Gastrocnemius medialis (tissue), 4 donors: ENCODE results near the gene C5orf58. TPM values are rescaled to one million over a fixed set of nuclear protein-coding genes. Genes with fewer than 3 reads are reported as not detected.
A peak's percentile ranks its signal among the peaks of the same experiment; 100 is the strongest.

Experiments
- ATAC-seq, 2 donors: fragments of 150-250 bp; one replicate each; pipeline ENCODE4 v1.9.1; 2016
- DNase-seq, 2 donors: peaks; one replicate each; pipeline ENCODE4 v3.0.0-alpha.2; 2019
- H3K27ac ChIP-seq, 4 donors: fragments of 200-600 bp; sonication (generic); 1 replicate in 1 of 4; 2 replicates in 3 of 4; pipeline ENCODE4 v1.5.1; 2016 to 2018; ENCODE audit warnings: mild to moderate bottlenecking in 2 of 4, moderate library complexity in 1 of 4
- H3K27me3 ChIP-seq, 3 donors: fragments of 200-600 bp; sonication (generic) in 2 of 3; 1 replicate in 1 of 3; 2 replicates in 2 of 3; pipeline versions ENCODE4 v1.5.1 to v1.6.0; 2016 to 2019; ENCODE audit warnings: mild to moderate bottlenecking in 1 of 3, moderate library complexity in 1 of 3
- H3K36me3 ChIP-seq, 2 donors: fragments of 200-600 bp; sonication (generic) in 1 of 2; one replicate each; pipeline ENCODE4 v1.5.1; 2017 to 2018
- H3K4me1 ChIP-seq, 2 donors: fragments of 200-600 bp; sonication (generic) in 1 of 2; one replicate each; pipeline ENCODE4 v1.5.1; 2016 to 2017; ENCODE audit warnings: mild to moderate bottlenecking in 2 of 2
- H3K4me3 ChIP-seq, 4 donors: fragments of 200-600 bp; sonication (generic) in 3 of 4; 1 replicate in 1 of 4; 2 replicates in 3 of 4; pipeline ENCODE4 v1.5.1; 2016 to 2019; ENCODE audit warnings: mild to moderate bottlenecking in 2 of 4
- H3K9me3 ChIP-seq, 3 donors: fragments of 200-600 bp; sonication (generic) in 2 of 3; 1 replicate in 1 of 3; 2 replicates in 2 of 3; pipeline ENCODE4 v1.5.1; 2016 to 2019
- POLR2A ChIP-seq, 2 donors: fragments of 450-650 bp; IDR thresholded peaks; one replicate each; pipeline ENCODE4 v1.6.1; 2017; ENCODE audit warnings: antibody characterized with exemption in 2 of 2, mild to moderate bottlenecking in 2 of 2, moderate library complexity in 2 of 2
- in situ Hi-C, 4 donors: fragments of 200-750 bp; cut with MboI; loops; one replicate each; pipeline versions ENCODE4 v1.15.0 to v1.8.0; 2017; ENCODE audit warnings: low sequenced_read_pairs in 4 of 4
- intact Hi-C: fragments of 100-400 bp; cut with DNase I; formaldehyde crosslinking; loops from one replicate; pipeline ENCODE4 v1.15.1; 2023; ENCODE audit warnings: low total_unique reads
- total RNA-seq, 4 donors: library from RNA; depleted of rRNA; stranded (reverse); fragments of >200 nt; gene quantifications; one replicate each; pipeline versions ENCODE4 v1.1.0 to v1.2.3, GENCODE V29; 2016
- TF ChIP-seq, protein P1 (sequence below), 5 experiments: fragments of 450-650 bp in 3 of 5; fragments of 200-600 bp in 2 of 5; sonication (generic) in 2 of 5; IDR thresholded peaks in 4 of 5; conservative IDR thresholded peaks in 1 of 5; 1 replicate in 4 of 5; 2 replicates in 1 of 5; pipeline ENCODE4 v1.5.1; 2016 to 2019; ENCODE audit warnings: antibody characterized with exemption in 5 of 5, mild to moderate bottlenecking in 3 of 5, moderate library complexity in 3 of 5

Gene C5orf58
- total RNA-seq, 4 donors from 2014 or later, result not detected

DNA sequence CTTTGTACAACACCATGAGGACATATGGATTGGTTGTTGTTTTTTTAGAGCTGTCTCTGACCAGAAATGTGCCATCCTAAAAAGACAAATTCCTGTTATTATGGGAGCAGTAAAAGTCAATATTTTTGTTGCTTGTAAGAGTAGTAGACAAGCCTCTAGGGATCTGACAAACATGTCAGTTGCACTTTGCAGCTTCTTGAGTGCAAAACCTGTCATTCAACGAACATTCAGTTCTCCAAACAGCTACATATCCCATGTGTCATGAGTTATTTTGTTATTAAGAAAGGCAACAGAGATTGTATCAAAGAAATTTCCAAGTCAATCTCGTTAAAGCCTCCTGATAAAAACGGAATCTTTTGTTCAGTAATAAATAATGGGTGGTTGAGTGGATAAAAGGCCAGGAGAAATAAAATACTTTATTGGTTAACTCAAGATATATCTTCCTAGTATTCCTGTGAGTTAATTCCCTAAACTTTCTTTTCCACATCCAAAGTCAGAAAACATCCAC lies 18.1 kb downstream of the C5orf58 start:
- Histone ChIP-seq H3K27me3 (no peaks in the 10 kb centered on the region), H3K4me1 (peaks cover 0 to 4% of the 10 kb centered on the region in 2 donors), H3K9me3 (no peaks in the 10 kb centered on the region), H3K4me3 (no peak overlapping the region), H3K27ac (peak overlapping the region in 2 of 4 donors; percentile 41 to 54), H3K36me3 (no peaks in the 10 kb centered on the region)
- ATAC-seq, result peak; percentile 53 to 74
- no peak for DNase-seq
- intact Hi-C loops, result no loop called here
- in situ Hi-C loops, result no loop called here
- TF ChIP-seq POLR2A (IDR thresholded peaks at IDR 0.05), result no peak
- TF ChIP-seq, protein P1, sequence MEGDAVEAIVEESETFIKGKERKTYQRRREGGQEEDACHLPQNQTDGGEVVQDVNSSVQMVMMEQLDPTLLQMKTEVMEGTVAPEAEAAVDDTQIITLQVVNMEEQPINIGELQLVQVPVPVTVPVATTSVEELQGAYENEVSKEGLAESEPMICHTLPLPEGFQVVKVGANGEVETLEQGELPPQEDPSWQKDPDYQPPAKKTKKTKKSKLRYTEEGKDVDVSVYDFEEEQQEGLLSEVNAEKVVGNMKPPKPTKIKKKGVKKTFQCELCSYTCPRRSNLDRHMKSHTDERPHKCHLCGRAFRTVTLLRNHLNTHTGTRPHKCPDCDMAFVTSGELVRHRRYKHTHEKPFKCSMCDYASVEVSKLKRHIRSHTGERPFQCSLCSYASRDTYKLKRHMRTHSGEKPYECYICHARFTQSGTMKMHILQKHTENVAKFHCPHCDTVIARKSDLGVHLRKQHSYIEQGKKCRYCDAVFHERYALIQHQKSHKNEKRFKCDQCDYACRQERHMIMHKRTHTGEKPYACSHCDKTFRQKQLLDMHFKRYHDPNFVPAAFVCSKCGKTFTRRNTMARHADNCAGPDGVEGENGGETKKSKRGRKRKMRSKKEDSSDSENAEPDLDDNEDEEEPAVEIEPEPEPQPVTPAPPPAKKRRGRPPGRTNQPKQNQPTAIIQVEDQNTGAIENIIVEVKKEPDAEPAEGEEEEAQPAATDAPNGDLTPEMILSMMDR (IDR thresholded peaks at IDR 0.05 in 4 of 5, conservative IDR thresholded peaks at IDR 0.05 in 1 of 5), result no peak

DNA sequence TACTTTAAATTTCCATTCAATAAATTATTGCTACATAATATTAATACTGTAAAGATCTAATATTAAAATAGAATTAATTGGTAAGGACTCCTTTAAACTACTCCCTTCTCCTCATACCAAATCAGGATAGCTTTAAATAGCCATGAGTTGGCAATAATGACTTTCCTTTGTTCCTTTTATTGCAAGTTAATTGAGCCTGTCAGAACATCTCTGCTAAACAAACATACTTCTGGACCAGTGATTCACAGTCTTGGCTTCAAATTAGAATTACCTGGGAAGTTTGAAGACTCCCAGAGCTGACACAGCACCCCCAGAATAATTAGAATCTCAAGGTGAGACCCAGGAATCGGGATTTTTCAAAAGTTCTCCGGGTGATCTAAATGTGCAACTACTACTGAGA lies 18.7 kb downstream of the C5orf58 start:
- H3K27ac ChIP-seq, result peak overlapping the region in 2 of 4 donors; percentile 41 to 54
- in situ Hi-C loops, result no loop called here

DNA sequence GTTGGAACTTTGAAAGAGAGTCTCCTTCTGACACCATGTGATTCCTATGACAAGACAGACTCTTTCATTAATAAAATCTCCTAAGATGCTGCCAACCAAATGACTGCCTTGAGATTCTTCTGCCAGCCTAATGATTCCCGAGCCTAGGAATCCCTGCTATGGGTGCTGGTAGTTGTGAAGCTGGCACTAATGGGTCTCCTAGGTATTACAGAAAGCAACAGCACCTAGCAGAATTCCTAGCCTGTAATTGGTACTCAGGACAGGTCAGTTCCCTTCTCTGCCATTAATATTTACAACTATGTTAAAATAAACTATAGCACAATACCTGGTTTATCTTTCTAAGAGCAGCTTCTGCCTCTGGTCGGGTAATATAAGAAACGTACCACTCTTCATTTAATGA lies 19.3 kb downstream of the C5orf58 start:
- H3K4me1 ChIP-seq, result peaks cover 0 to 4% of the 10 kb centered on the region in 2 donors
- in situ Hi-C loops, result no loop called here
- DNase-seq, result no peak
- no peaks in the 10 kb centered on the region for H3K36me3 ChIP-seq
- no peak overlapping the region for H3K4me3 ChIP-seq
- H3K9me3 ChIP-seq, result no peaks in the 10 kb centered on the region
- no peaks in the 10 kb centered on the region for H3K27me3 ChIP-seq
- ATAC-seq, result no peak
- H3K27ac ChIP-seq, result peak overlapping the region in 2 of 4 donors; percentile 41 to 54
- TF ChIP-seq, protein P1 (IDR thresholded peaks at IDR 0.05 in 4 of 5, conservative IDR thresholded peaks at IDR 0.05 in 1 of 5), result no peak
- TF ChIP-seq POLR2A (IDR thresholded peaks at IDR 0.05), result no peak
- intact Hi-C loops, result no loop called here

More for the DNA sequence above, 18.7 kb downstream of the C5orf58 start:
- Histone ChIP-seq H3K36me3 (no peaks in the 10 kb centered on the region), H3K27me3 (no peaks in the 10 kb centered on the region), H3K9me3 (no peaks in the 10 kb centered on the region), H3K4me3 (no peak overlapping the region), H3K4me1 (peaks cover 0 to 4% of the 10 kb centered on the region in 2 donors)
- intact Hi-C loops, result no loop called here
- TF ChIP-seq, protein P1 (IDR thresholded peaks at IDR 0.05 in 4 of 5, conservative IDR thresholded peaks at IDR 0.05 in 1 of 5), result no peak
- no peak for TF ChIP-seq POLR2A (IDR thresholded peaks at IDR 0.05)
- DNase-seq (no peak), ATAC-seq (no peak)

DNA sequence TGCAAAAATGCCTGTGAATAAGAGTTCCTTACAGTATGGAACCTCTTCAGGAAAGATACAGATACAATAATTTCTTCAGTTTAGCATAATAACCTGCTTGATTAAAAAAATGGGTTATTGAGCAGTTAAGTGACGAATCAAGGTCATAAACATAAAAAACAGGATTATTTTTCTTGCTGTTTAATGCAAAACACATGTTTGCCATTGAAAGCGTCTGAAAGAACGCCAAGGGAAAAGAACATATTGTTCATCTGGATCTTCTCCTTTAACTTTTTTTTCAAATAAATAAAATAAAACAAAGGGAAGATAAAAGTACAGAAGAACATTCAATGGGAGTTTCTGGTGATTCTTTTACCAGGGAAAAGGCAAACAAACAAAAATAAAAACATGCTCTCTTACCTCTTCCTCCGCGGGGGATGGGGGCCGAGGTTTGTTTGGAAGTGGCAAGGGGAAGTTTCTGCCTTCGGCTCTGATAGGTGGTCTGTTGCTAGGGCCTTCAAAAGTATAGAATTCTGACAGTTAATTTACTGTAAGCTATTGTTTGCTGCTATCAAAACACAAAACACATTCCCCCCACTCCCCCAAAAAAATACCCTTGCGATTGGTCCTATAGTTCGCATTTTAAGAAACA lies 20.1 kb downstream of the C5orf58 start:
- H3K27ac ChIP-seq, result peak overlapping the region in 2 of 4 donors; percentile 40 to 54
- no peaks in the 10 kb centered on the region for H3K27me3 ChIP-seq
- no peak overlapping the region for H3K4me3 ChIP-seq
- H3K4me1 ChIP-seq, result no peaks in the 10 kb centered on the region
- in situ Hi-C loops, result no loop called here
- TF ChIP-seq, protein P1 (IDR thresholded peaks at IDR 0.05 in 4 of 5, conservative IDR thresholded peaks at IDR 0.05 in 1 of 5), result no peak
- no peak for TF ChIP-seq POLR2A (IDR thresholded peaks at IDR 0.05)
- ATAC-seq (peak in 1 of 2 donors; percentile 41), DNase-seq (no peak)
- intact Hi-C loops, result no loop called here
- no peaks in the 10 kb centered on the region for H3K36me3 ChIP-seq
- no peaks in the 10 kb centered on the region for H3K9me3 ChIP-seq
